Panc1 (cell line): Measurements from ENCODE around the gene SSR4. TPM values are rescaled to one million over a fixed set of nuclear protein-coding genes. Genes with fewer than 3 reads are reported as not detected.
"Not testable (repeated sequence)": the region's sequence is repeated elsewhere in the genome, so short reads cannot be mapped to it uniquely, and the experiment has no call there.

Source experiments
- ATAC-seq: fragments of 200-7000 bp; cut with Tn5 transposase; 2 replicates; pipeline ENCODE4 v1.9.1; 2020; ENCODE audit warnings: mild to moderate bottlenecking, moderate library complexity
- Bru-seq: library from RNA; stranded (reverse); fragments of 400-500 nt; gene quantifications from one replicate; lab custom pipeline; 2021; lab: Mats Ljungman, UMichigan
- BruChase-seq, 2 experiments: library from RNA; stranded (reverse); fragments of 400-500 nt; gene quantifications; one replicate each; lab custom pipeline; 2021; lab: Mats Ljungman, UMichigan
- BruUV-seq: library from RNA; stranded (reverse); fragments of 400-500 nt; replicated peaks from 2 replicates; lab custom pipeline; 2021; lab: Mats Ljungman, UMichigan
- CTCF ChIA-PET: fragments of 300-600 bp; sonication (Branson Sonifier 250); formaldehyde crosslinking; loops from one replicate; lab custom pipeline; 2022; ENCODE audit warnings: antibody characterized with exemption; lab: Charles Lee
- POLR2A ChIA-PET: fragments of 300-600 bp; sonication (Branson Sonifier 250); formaldehyde crosslinking; loops from one replicate; lab custom pipeline; 2022; ENCODE audit warnings: antibody characterized with exemption; lab: Charles Lee
- DNase-seq: peaks from one replicate; pipeline ENCODE4 v3.0.0-alpha.2; 2010; ENCODE audit warnings: low read depth, low spot score
- H3K27ac ChIP-seq: 2 replicates; pipeline ENCODE4 v1.5.1; 2011; ENCODE audit warnings: mild to moderate bottlenecking, low read length, inconsistent platforms
- H3K27me3 ChIP-seq: fragments of 200-500 bp; sonication (Bioruptor generic); 2 replicates; pipeline ENCODE4 v1.6.0; 2014; ENCODE audit warnings: low read length, inconsistent platforms; ENCODE audit not compliant: control insufficient read depth, insufficient read depth
- H3K36me3 ChIP-seq: fragments of 200-500 bp; sonication (Bioruptor generic); 2 replicates; pipeline ENCODE4 v1.5.1; 2014; ENCODE audit warnings: inconsistent platforms, mild to moderate bottlenecking, low read length, moderate library complexity; ENCODE audit not compliant: control insufficient read depth, insufficient read depth
- H3K4me1 ChIP-seq: 2 replicates; pipeline ENCODE4 v1.5.1; 2011; ENCODE audit warnings: inconsistent platforms, mild to moderate bottlenecking, low read length, moderate library complexity; ENCODE audit not compliant: control insufficient read depth, insufficient read depth
- H3K4me3 ChIP-seq, 2 experiments: 2 replicates each; pipeline ENCODE4 v1.5.1; 2011 to 2012; ENCODE audit warnings: low read depth in 2 of 2, low read length in 2 of 2, mild to moderate bottlenecking in 2 of 2, inconsistent platforms in 1 of 2, moderate library complexity in 1 of 2
- H3K9me3 ChIP-seq: fragments of 200-500 bp; sonication (Bioruptor generic); 2 replicates; pipeline ENCODE4 v1.5.1; 2014; ENCODE audit warnings: low read depth, mild to moderate bottlenecking, inconsistent platforms, low read length, moderate library complexity; ENCODE audit not compliant: control insufficient read depth, insufficient read depth
- POLR2AphosphoS5 ChIP-seq: IDR thresholded peaks from 2 replicates; pipeline ENCODE4 v1.6.1; 2012; ENCODE audit warnings: mild to moderate bottlenecking, low read depth, low read length, moderate library complexity
- SIN3A ChIP-seq: IDR thresholded peaks from 2 replicates; pipeline ENCODE4 v1.6.1; 2012; ENCODE audit warnings: low read depth, mild to moderate bottlenecking, low read length, moderate library complexity, borderline replicate concordance; ENCODE audit not compliant: insufficient read depth
- TCF7L2 ChIP-seq: IDR thresholded peaks from 2 replicates; pipeline ENCODE4 v1.6.1; 2011; ENCODE audit warnings: mild to moderate bottlenecking, low read depth, low read length, inconsistent platforms
- in situ Hi-C: cut with HindIII; loops from 2 replicates; pipeline ENCODE4 v1.10.0; 2016; ENCODE audit warnings: low sequenced_read_pairs, low pct_unique_long_range_greater_than_20kb
- intact Hi-C: fragments of 100-400 bp; cut with micrococcal nuclease; formaldehyde crosslinking; loops from one replicate; pipeline ENCODE4 v1.10.0; 2022; ENCODE audit not compliant: unreplicated experiment
- long read RNA-seq: library from polyadenylated mRNA; unstranded; transcript quantifications from one replicate; pipeline ENCODE4 v2.0.0, GENCODE V29; 2021; ENCODE audit not compliant: unreplicated experiment
- polyA plus RNA-seq: library from polyadenylated mRNA; unstranded; fragments of >200 nt; gene quantifications from one replicate; pipeline ENCODE4 v1.2.1, GENCODE V29; 2012; ENCODE audit warnings: missing spikeins; ENCODE audit not compliant: insufficient read length
- total RNA-seq: library from RNA; stranded (reverse); gene quantifications from one replicate; pipeline ENCODE4 v1.2.1, GENCODE V29; 2021; ENCODE audit not compliant: unreplicated experiment
- TF ChIP-seq, protein P1 (sequence below), 2 experiments: IDR thresholded peaks; 2 replicates each; pipeline ENCODE4 v1.6.1; 2011 to 2012; ENCODE audit warnings: low read depth in 2 of 2, control low read depth in 1 of 2, low read length in 1 of 2, mild to moderate bottlenecking in 1 of 2, moderate library complexity in 1 of 2; ENCODE audit not compliant: insufficient read depth in 1 of 2
- TF ChIP-seq, protein P2 (sequence below): fragments of 450-650 bp; IDR thresholded peaks from 2 replicates; pipeline ENCODE4 v1.5.1; 2017; ENCODE audit warnings: mild to moderate bottlenecking

Gene SSR4
- total RNA-seq (504 TPM), Bru-seq, nascent RNA (percentile 84 among the genes with signal in this experiment), BruChase-seq, experiment 1, labeled RNA remaining after a 2-hour chase (percentile 76 among the genes with signal in this experiment), BruChase-seq, experiment 2, labeled RNA remaining after a 6-hour chase (percentile 85 among the genes with signal in this experiment)
- polyA plus RNA-seq: 706 TPM
- long read RNA-seq, transcript SSR4-203 (6 exons, 643 nt): major isoform, 171 of 260 reads
- long read RNA-seq, partial matches to known transcripts: 14 of 260 reads
- long read RNA-seq, other reads (novel, unspliced or antisense): 66 of 260 reads

DNA sequence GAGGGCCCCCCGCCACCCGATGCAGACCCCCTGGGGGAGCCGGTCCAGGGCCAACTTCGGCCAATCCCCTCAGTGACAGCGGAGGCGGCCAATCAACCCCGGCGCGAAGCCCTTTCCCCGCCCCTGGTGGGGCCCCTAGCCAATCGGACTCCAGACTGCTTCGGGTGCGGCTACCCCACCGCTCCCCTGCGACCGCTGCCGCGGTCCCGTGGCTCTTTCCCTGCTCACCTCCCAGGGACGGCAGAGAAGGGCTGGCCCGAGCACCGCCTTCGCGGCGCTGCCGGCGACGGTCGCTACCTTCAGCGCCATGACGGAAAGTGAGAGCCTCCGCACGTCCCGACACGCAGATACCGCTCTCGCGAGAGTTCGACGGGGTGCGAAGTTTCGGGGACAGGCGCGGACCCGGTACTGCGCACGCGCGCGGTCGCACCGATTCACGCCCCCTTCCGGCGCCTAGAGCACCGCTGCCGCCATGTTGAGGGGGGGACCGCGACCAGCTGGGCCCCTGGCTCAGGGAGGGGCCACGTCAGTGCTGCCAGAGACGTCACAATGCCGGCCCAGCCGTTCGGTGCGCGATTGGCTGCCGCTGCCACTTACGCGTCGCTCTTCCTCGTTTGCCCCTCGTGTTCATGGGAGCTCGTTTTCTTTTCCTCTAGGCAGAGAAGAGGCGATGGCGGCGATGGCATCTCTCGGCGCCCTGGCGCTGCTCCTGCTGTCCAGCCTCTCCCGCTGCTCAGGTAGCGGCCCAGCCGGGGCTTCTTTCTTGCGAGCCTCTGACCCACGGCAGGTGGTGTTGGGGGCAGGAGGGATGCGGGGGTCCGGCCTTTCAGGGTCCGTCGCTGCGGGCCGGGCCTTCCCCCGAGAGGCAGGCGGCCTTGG is at the start of gene SSR4, which contains the start of gene IDH3G:
Gene SSR4, plus strand, starts transcription at position 651 of the 879 bp plus-strand sequence. Its CDS starts 20 bp downstream, at position 671.
Gene IDH3G, minus strand, starts transcription at position 358 of the 879 bp plus-strand sequence. Its CDS starts 49 bp downstream, at position 309.
- peaks cover 3% of the 10 kb centered on the region for H3K36me3 ChIP-seq
- ChIA-PET CTCF (interaction anchor here (0.6 kb wide), 1 partner anchor 28 kb away, joined by 5 read pairs; no protein-coding TSS in a partner anchor), POLR2A (no interaction called here)
- intact Hi-C loops: no loop called here
- DNase-seq (peak; percentile 91), ATAC-seq (peak; percentile 96)
- H3K9me3 ChIP-seq: no peaks in the 10 kb centered on the region
- TF ChIP-seq, protein P1, sequence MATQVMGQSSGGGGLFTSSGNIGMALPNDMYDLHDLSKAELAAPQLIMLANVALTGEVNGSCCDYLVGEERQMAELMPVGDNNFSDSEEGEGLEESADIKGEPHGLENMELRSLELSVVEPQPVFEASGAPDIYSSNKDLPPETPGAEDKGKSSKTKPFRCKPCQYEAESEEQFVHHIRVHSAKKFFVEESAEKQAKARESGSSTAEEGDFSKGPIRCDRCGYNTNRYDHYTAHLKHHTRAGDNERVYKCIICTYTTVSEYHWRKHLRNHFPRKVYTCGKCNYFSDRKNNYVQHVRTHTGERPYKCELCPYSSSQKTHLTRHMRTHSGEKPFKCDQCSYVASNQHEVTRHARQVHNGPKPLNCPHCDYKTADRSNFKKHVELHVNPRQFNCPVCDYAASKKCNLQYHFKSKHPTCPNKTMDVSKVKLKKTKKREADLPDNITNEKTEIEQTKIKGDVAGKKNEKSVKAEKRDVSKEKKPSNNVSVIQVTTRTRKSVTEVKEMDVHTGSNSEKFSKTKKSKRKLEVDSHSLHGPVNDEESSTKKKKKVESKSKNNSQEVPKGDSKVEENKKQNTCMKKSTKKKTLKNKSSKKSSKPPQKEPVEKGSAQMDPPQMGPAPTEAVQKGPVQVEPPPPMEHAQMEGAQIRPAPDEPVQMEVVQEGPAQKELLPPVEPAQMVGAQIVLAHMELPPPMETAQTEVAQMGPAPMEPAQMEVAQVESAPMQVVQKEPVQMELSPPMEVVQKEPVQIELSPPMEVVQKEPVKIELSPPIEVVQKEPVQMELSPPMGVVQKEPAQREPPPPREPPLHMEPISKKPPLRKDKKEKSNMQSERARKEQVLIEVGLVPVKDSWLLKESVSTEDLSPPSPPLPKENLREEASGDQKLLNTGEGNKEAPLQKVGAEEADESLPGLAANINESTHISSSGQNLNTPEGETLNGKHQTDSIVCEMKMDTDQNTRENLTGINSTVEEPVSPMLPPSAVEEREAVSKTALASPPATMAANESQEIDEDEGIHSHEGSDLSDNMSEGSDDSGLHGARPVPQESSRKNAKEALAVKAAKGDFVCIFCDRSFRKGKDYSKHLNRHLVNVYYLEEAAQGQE (IDR thresholded peaks at IDR 0.05; ENCODE audit: insufficient read depth in 1 of 2, low read depth in 2 of 2, low read length in 1 of 2): peak in 1 of 2 experiments; percentile 43; a peak in 1 of 4 replicates
- TF ChIP-seq, protein P2, sequence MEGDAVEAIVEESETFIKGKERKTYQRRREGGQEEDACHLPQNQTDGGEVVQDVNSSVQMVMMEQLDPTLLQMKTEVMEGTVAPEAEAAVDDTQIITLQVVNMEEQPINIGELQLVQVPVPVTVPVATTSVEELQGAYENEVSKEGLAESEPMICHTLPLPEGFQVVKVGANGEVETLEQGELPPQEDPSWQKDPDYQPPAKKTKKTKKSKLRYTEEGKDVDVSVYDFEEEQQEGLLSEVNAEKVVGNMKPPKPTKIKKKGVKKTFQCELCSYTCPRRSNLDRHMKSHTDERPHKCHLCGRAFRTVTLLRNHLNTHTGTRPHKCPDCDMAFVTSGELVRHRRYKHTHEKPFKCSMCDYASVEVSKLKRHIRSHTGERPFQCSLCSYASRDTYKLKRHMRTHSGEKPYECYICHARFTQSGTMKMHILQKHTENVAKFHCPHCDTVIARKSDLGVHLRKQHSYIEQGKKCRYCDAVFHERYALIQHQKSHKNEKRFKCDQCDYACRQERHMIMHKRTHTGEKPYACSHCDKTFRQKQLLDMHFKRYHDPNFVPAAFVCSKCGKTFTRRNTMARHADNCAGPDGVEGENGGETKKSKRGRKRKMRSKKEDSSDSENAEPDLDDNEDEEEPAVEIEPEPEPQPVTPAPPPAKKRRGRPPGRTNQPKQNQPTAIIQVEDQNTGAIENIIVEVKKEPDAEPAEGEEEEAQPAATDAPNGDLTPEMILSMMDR: no peak
- TF ChIP-seq POLR2AphosphoS5 (peak; percentile 72; the same call in 1 of the 2 replicates), TCF7L2 (no peak; the same call in 1 of the 2 replicates), SIN3A (peak; percentile 84; the same call in 1 of the 2 replicates)
- no peaks in the 10 kb centered on the region for H3K27me3 ChIP-seq
- H3K27ac ChIP-seq: peak within 1 kb of the TSS; percentile 97
- no TSS peak for BruUV-seq
- in situ Hi-C loops: no loop called here
- H3K4me1 ChIP-seq: peaks cover 22% of the 10 kb centered on the region
- peak within 1 kb of the TSS; percentile 69 to 95 for H3K4me3 ChIP-seq

DNA sequence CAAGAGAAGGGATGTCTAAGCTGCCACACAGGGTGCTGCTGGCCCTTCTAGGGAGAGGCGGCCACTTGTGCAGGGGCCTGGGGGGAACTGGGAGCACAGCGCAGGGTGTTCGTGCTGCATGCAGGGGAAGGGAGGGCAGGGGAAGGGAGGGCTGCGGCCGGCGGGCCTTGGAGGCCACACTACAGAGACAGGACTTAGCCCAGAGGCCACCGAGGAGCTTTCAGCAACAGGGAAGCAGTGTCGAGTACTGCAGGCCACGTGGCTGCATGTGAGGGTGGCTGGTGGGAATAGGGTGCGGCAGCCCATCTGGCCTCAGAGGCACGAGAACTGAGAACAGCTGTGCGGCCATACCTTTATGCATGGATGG is 49.4 kb upstream of the SSR4 start:
- H3K9me3 ChIP-seq, intact Hi-C loops, ATAC-seq, H3K27me3 ChIP-seq, BruUV-seq, in situ Hi-C loops, H3K4me3 ChIP-seq, H3K27ac ChIP-seq, H3K4me1 ChIP-seq, H3K36me3 ChIP-seq, DNase-seq, CTCF ChIA-PET: not testable (repeated sequence)
- POLR2A ChIA-PET: interaction anchor here (0.6 kb wide), 1 partner anchor 16 kb away, joined by 4 read pairs; no protein-coding TSS in a partner anchor
